ENCODE results near the gene DAPP1.

DAPP1 gene

DNA sequence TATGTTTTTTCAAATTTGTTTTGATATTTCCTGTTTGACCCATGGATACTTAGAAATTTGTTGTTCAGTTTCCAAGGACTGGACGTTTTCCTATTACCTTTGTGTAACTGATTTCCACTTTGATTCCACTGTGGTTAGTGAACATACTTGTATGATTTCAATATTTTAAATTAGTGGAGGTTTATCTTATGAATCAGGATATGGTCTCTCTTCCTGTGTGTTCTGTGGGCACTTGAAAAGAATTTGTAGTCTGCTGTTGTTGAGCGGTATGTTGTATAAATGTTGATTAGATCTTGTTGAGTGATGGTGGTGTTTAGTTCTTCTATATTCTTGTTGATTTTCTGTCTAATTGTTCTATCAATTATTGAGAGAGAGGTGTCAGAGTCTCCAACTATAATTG, 98.8 kb downstream of the DAPP1 start:
- DNase-seq (ENCODE audit: low read depth), result no peak

DNA sequence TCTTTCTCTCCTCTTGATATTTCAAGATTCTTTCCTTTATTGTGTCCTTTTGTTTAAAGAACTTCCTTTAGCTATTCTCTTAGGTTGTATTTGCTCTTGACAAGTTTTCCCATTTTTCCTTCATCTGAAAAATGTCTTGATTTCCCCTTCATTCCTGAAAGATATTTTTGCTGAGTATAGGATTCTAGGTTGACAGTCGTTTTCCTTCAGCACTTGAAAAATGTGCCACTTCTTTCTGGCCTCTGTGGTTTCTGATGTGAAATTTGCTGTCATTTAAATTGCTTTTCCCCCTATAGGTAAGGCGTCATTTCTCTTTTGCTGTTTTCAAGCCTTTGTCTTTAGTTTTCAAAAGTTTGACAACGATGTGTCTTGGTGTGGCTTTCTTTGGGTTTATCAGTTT, 100.9 kb downstream of the DAPP1 start:
- DNase-seq (ENCODE audit: low read depth), result no peak

DNA sequence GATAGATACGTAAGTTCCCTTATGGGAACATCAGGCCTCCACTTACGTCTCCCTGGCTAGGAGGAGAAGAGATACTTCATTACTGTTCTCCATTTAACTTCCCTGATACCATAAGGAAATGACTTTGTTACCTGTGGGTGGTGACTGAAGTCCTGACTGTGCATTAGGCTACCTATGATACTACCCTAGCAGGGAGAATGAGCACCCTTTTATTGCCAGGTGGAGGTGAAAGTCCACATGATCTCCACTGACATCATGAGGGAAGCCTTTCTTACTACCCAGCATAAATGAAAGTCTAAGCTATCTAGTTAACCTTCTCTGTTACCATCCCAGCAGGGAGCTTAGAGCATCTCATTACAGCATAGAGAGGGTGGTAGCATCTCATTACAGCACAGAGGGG, 102.0 kb downstream of the DAPP1 start:
- no peak for DNase-seq (ENCODE audit: low read depth)

Data from activated T-cell treated with anti-CD3 and anti-CD28 coated beads for 1 hour (primary cell).